Skin epidermis (tissue), 12 donors: ENCODE data around the gene SPATA4.
A peak's percentile ranks its signal among the peaks of the same experiment; 100 is the strongest.
"Not testable (repeated sequence)": the region's sequence is repeated elsewhere in the genome, so short reads cannot be mapped to it uniquely, and the experiment has no call there.

Experiments used
- H3K27ac ChIP-seq, 21 experiments: fragments of 200-600 bp; sonication (generic) in 11 of 21; one replicate each; pipeline ENCODE4 v1.5.0; 2020; ENCODE audit warnings: mild to moderate bottlenecking in 3 of 21, inconsistent platforms in 2 of 21, moderate library complexity in 2 of 21
- H3K4me3 ChIP-seq, 7 experiments: fragments of 200-600 bp; sonication (generic) in 2 of 7; one replicate each; pipeline ENCODE4 v1.5.0; 2020; ENCODE audit warnings: inconsistent platforms in 2 of 7, mild to moderate bottlenecking in 2 of 7, moderate library complexity in 1 of 7

SPATA4 gene

DNA sequence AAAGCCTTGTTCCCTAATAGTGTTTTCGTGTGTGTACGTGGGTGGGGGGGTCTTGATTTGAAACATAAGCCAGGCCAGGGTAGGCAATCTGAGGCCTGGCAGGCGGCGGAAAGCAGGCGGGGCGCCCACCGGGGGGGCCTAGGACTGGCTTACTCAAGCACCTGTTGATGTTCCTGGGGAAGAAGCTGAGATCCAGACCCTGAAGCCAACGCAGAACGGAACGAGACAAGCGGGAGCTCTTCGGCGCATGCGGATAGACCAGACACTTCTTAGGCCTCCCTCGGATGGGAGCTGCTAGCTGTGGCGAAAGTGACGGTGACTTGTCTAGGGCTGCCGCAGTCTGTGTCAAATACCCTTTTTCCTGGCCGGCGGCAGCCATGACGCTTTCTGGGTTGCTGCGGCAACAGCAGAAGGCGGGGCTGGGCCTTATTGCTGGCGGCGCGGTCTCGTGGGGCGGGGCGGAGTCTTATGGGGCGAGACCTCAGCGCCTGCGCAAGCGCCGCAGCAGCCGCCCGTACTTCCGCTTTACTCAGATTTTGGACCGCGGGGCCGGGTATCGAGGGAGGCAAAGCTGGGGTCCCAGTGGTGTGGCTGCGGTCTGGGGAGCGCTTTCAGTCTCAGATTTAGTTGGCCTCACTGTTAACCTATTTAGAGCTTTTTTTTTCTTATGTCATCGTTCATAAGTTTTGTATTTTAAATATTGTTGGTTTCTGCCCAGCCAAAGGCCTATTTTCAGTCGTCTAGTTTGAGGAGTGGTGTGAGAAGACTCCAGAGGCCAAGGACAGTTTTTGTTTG is at the start of gene SPATA4:
SPATA4 (minus strand) TSS at position 402 of the 795 bp plus-strand sequence; CDS start at position 379, 23 bp downstream.
- peak within 1 kb of the TSS in 18 of 21 experiments; percentile 14 to 80 (median 58) for H3K27ac ChIP-seq
- H3K4me3 ChIP-seq: peak within 1 kb of the TSS; percentile 33 to 66 (median 55)

DNA sequence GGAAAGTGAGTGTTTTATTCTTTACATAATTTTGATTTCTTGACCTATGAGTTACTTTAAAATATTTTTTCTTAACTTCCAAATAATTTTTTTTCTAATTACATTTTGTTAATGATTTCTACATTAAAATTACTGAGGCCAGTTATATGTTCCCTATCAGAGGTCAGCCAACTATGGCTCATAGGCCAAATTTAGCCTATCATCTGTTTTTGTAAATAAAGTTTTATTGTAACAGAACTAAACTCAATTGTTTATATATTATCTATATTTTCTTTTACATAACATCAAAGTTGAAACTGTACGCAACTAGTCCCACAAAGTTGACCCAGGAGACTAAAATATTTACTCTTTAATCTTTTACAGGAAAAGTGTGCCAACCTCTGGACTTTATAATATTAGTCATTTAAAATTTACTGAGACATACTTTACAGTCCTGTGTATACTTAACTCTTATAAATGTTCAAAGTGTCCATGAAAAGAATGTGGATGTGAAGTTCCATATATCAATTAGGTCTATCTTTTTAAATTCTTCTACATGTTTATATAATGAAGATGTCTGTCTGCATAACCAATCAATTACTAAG is 47.5 kb upstream of the SPATA4 start:
- Histone ChIP-seq H3K4me3 (no peak overlapping the region), H3K27ac (no peak overlapping the region)

GRCh38 chr4:176241703-176242102 is 46.3 kb upstream of the SPATA4 start:
- Histone ChIP-seq H3K4me3 (no peak overlapping the region), H3K27ac (no peak overlapping the region)

GRCh38 chr4:176238826-176239225 is 43.4 kb upstream of the SPATA4 start:
- Histone ChIP-seq H3K27ac (no peak overlapping the region), H3K4me3 (no peak overlapping the region)

DNA sequence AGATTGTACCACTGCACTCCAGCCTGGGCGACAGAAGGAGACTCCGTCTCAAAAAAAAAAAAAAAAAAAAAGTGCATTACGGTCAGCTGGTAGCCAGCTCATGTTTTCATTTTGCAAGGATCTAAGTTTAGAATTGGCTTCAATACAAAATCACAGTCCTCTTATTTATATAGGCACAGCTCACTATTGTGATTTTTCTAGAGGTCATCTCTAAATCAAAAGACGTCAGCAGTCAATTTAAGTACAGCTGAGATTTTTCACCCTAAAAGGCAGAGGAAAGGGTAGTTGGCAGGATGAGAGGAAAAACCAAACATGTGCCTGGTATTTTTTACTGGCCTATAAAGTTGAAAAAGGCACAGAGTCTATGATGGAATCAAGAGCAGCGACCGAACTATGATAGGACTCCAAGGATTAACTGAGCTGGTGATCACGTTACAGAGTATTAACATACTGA is 42.8 kb upstream of the SPATA4 start:
- Histone ChIP-seq H3K27ac (no peak overlapping the region), H3K4me3 (no peak overlapping the region)

GRCh38 chr4:176236946-176237345 is 41.6 kb upstream of the SPATA4 start:
- no peak overlapping the region for H3K4me3 ChIP-seq
- H3K27ac ChIP-seq: no peak overlapping the region

DNA sequence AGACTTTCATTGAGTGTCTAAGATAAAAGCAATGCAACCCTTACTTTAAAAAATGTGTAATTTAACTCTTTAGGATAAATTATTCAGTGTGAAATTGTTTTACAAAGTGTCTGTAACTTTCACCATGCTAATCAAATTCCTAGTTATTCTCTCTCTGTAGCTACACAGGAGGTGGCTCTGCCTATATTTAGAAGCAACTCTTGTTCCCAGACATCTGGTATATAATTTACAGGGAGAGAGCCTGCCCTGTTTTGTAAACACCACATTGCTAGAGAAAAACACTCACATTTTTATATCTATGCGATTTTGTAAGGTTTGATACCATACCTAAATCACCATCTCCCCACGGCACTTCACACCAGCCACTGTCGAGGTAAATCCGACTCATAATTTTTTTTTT is 35.5 kb upstream of the SPATA4 start:
- Histone ChIP-seq H3K4me3 (no peak overlapping the region), H3K27ac (no peak overlapping the region)

- Histone ChIP-seq H3K4me3 (no peak overlapping the region), H3K27ac (no peak overlapping the region)
These were observed 34.3 kb upstream of the SPATA4 start for GRCh38 chr4:176229645-176230044.

DNA sequence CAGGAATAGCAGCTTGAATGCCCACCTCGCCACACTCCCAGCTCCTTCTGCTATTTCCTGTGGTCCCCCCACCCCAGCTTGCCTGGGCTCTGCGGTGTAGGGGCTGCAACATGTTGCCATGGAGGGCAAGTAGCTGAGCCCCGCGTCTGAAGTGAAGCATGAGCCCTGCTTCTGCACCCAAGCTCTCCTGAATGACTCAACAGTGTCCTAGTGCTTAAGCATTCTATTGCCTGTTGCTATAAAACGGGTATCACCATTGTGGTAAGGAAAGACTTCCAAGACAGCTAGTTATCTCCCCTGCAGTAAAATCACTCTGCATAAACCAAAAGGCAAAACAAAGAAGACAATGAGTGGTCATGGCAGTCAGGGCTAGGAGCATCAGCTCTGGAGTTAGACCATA is 31.4 kb upstream of the SPATA4 start:
- Histone ChIP-seq H3K27ac (no peak overlapping the region), H3K4me3 (no peak overlapping the region)

- no peak overlapping the region for H3K27ac ChIP-seq
These were observed 28.2 kb upstream of the SPATA4 start for GRCh38 chr4:176223561-176223960.

GRCh38 chr4:176222149-176222548 is 26.8 kb upstream of the SPATA4 start:
- Histone ChIP-seq H3K27ac (no peak overlapping the region), H3K4me3 (no peak overlapping the region)

More at GRCh38 chr4:176223561-176223960, 28.2 kb upstream of the SPATA4 start:
- no peak overlapping the region for H3K4me3 ChIP-seq

GRCh38 chr4:176217510-176217909 is 22.1 kb upstream of the SPATA4 start:
- H3K4me3 ChIP-seq: no peak overlapping the region
- no peak overlapping the region for H3K27ac ChIP-seq

- not testable (repeated sequence) for H3K4me3 ChIP-seq, H3K27ac ChIP-seq
These were observed 17.0 kb upstream of the SPATA4 start for GRCh38 chr4:176212351-176212750.

DNA sequence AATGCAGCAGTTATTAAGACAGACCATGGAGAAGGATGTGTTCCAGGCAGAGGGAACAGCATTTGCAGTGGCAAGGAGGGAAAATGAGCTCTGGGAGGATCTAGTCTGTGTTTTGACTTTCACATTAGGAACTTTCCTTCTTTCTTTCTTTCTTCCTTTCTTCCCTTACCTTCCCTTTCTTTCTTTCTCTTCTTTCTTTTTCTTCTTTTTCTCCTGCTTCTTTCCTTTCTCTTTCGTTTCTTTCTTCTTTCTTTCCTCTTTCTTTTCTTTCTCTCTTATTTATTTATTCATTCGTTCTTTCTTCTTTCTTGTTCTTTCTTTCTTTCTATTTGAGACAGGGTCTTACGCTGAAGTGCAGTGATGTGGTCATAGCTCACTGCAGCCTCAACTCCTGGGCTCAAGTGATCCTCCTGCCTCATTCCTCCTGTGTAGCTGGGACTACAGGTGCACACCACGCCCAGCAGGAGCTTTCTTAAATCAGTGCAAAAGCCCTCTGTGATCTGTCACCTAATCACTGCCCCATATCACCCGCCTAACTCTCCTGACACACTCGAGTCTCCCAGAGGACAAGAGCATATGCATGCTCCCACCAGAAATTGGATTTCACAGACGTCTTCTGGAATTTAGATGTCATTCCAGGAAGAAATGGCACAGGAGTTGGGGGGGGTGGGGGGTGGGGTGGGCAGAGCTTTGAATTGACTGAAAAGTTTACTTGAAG is 15.4 kb upstream of the SPATA4 start:
- Histone ChIP-seq H3K4me3 (no peak overlapping the region), H3K27ac (no peak overlapping the region)

DNA sequence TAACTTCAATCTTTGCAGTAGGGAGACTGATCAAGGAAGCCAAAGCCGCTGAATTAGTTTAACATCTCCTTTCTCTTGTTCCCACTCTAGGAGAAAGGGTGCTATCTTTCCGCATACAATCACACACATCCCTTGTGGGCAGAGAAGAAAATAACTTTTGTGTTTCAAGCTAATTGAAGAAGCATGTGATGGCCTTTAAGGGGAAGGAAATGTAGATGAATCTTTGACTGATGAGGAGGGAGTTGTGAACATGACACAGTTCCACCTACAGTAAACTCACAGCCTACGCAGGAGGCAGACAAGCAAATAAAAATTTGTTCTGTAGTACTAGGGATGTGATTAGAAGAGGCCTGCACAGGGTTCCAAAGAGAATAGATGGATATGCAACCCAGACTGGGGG is 14.7 kb upstream of the SPATA4 start:
- H3K4me3 ChIP-seq: no peak overlapping the region
- no peak overlapping the region for H3K27ac ChIP-seq

- Histone ChIP-seq H3K27ac (no peak overlapping the region), H3K4me3 (no peak overlapping the region)
These were observed 14.2 kb upstream of the SPATA4 start for GRCh38 chr4:176209535-176209934.

DNA sequence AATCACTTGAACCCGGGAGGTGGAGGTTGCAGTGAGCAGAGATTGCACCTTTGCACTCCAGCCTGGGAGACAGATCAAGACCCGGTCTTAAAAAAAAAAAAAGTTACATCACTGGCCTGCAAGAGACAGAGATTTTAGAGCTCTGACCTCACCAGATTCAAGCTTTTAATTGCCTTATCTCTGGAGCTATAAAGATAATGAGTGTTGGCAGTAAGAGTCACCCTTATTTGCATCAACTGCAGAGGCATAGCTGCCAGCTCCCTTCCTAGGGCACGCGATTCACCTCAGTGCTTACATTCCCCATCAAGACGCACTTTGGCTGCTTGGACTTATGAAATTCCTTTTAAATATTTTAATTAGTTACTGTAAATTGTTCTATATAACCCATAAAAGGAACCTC is 12.5 kb upstream of the SPATA4 start:
- Histone ChIP-seq H3K4me3 (no peak overlapping the region), H3K27ac (no peak overlapping the region)

- H3K27ac ChIP-seq: no peak overlapping the region
- H3K4me3 ChIP-seq: no peak overlapping the region
These were observed 9.9 kb upstream of the SPATA4 start for GRCh38 chr4:176205299-176205698.

DNA sequence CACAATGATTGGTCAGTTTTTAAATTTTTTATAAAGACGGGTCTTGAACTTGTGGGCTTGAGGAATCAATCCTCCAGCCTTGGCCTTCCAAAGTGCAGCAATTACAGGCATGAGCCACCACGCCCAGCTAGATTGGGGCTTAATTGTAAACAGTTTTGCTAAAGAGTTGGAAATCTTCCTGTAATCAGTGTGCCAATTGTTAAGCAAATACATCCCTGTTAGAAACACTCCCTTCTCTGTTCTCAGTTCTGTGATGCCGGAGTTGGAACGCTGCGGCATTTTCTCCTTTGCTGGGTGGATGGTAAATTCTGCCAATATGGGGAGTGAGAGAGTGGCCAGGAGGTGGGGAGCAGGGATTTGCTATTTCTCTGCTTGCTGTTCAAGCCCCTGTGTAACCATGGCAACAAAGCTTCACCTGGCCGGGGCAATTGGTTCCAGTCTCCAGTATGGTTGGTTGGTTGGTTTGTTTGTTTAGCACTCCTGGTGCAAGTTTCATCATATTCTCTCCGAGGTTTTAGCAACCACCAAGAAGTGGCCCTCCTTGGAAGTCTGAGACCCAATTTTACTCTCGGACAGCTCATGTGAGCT is 3.0 kb upstream of the SPATA4 start:
- H3K27ac ChIP-seq: no peak overlapping the region

DNA sequence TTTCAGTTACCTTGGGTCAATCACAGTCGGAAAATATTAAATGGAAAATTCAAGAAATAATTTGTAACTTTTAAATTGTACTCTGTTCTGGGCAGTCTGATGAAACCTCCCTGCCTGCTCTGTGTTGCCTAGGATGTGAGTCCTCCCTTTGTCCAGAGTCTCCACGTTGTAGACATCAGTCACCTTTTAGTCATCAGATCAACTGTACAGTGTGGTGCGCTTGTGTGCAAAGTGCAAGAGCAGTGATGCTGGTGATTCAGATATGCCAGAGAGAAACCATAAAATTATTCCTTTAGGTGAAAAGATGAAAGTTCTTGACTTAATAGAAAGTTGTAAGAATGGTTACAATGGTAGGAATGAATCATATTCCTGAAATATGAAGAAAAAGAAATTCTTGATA is 1.4 kb downstream of the SPATA4 start:
- H3K27ac ChIP-seq: no peak overlapping the region

More for the DNA sequence above, 3.0 kb upstream of the SPATA4 start:
- no peak overlapping the region for H3K4me3 ChIP-seq

More for the DNA sequence above, 1.4 kb downstream of the SPATA4 start:
- no peak overlapping the region for H3K4me3 ChIP-seq
